AG08395 (cell line): ENCODE results near the gene ZNF628.

Source experiments
- DNase-seq: peaks from one replicate; pipeline ENCODE4 v3.0.0; 2012; ENCODE audit warnings: mixed read lengths, low spot score

The ZNF628 gene

DNA sequence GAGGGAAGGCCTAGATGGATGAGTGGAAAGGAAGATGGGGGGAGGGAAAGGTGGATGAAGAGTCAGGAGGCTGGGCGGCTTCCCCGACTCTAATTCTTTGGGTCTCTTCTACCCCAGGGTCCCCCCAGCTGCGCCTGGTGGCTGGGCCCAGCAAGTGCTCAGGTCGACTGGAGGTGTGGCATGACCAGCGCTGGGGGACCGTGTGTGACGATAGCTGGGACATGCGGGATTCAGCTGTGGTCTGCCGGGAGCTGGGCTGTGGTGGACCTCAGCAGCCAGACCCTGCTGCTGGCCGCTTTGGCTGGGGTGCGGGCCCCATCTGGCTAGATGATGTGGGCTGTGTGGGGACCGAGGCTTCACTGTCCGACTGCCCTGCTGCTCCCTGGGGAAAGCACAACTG lies 21.3 kb downstream of the ZNF628 start:
- no peak for DNase-seq

GRCh38 chr19:55498246-55498840 lies 21.9 kb downstream of the ZNF628 start:
- no peak for DNase-seq

DNA sequence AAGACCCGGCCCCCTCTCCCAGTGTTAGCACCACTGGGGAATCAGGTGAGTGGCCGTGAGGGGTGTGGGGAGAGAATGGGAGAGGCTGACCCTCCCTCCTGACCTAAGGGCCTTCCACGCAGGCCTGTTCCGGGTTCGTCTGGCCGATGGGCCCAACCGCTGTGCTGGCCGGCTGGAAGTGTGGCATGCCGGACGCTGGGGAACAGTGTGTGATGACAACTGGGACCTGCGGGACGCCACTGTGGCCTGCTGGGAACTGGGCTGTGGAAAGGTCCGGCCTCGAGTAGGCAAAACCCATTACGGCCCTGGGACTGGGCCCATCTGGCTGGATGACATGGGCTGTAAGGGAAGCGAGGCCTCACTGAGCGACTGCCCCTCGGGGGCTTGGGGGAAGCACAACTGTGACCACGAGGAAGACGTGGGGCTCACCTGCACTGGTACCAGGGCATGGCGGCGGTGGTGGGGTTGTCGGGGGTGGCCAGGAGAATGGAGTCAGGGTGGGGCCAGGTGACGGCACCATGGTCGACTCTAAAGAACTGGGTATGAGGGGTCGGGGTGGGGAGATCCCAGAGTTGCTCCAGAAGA lies 24.0 kb downstream of the ZNF628 start:
- DNase-seq, result no peak

GRCh38 chr19:55502197-55502952 lies 26.0 kb downstream of the ZNF628 start:
- no peak for DNase-seq

GRCh38 chr19:55503157-55503501 lies 26.7 kb downstream of the ZNF628 start:
- DNase-seq, result no peak

- DNase-seq, result peak; percentile 99
These were observed 27.3 kb downstream of the ZNF628 start for GRCh38 chr19:55503502-55504251.

DNA sequence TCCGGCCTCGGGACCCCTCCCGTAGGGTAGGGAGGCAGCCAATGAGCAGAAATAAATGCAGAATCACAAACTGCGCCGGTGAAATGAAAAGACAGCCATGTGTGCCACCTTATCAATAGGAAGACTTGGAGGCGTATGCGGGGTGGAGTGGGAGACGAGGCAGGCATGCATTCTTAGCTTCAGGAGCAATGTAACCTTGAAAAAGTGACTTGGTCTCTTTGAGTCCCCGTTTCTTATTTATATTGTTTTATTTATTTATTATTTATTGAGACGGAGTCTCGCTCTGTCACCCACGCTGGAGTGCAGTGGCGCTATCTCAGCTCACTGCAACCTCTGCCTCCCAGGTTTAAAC lies 27.8 kb downstream of the ZNF628 start:
- DNase-seq, result no peak

- no peak for DNase-seq
These were observed 28.6 kb downstream of the ZNF628 start for GRCh38 chr19:55504981-55505380.

DNA sequence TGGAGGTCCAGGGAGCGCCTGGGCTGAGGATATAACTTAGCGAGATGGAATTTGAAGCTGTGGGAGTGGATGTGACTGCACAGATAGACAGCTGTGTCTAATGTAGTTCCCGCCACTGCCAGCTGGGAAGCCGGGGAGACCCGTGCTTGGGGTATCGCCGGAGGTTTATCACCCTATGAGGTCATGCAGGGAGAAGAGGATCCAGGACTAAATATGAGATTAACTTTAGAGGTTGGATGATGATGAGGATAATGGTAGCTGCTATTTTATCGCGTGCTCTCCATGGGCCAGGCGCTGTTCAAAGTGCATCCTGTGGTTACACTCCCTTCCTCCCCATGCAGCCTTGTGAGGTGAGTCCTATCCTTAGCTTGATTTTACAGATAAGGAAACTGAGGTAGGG lies 31.7 kb downstream of the ZNF628 start:
- no peak for DNase-seq

- peak; percentile 100 for DNase-seq
These were observed 40.6 kb downstream of the ZNF628 start for GRCh38 chr19:55516878-55517620.

DNA sequence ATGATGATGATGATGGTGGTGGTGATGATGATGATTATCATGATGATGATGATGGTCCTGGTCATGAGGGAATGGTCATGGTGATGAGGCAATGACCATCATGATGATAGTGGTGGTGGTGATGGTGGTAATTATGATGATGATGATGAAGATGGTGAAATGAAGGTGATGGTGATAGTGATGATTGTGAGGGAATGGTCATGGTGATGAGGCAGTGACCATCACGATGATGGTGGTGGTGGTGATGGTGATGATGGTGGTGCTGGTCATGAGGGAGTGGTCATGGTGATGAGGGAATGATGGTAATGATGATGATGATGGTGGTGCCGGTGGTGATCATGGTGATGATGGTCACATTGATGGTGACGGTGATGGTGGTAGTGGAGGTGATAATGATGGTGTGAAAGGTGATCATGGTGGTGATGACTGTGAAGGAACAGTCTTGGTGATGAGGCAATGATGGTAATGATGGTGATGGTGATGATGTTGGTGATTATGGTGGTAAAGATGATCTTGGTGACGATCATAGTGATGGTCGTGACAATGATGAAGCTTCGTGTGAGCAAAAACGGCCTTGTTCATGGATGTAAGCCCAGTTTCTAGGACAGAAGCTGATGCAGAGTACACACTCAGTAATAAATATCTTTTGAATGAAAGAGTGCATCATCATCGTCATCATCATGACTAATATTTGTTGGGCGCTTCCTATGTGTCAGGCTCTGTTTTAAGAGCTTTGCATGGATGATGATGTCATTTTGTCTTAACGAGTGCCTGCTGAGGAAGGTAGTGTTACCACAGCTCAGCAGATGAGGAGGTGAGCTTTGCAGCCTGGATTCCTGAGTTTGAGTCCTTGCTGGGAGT lies 43.3 kb downstream of the ZNF628 start:
- peak; percentile 54 for DNase-seq

DNA sequence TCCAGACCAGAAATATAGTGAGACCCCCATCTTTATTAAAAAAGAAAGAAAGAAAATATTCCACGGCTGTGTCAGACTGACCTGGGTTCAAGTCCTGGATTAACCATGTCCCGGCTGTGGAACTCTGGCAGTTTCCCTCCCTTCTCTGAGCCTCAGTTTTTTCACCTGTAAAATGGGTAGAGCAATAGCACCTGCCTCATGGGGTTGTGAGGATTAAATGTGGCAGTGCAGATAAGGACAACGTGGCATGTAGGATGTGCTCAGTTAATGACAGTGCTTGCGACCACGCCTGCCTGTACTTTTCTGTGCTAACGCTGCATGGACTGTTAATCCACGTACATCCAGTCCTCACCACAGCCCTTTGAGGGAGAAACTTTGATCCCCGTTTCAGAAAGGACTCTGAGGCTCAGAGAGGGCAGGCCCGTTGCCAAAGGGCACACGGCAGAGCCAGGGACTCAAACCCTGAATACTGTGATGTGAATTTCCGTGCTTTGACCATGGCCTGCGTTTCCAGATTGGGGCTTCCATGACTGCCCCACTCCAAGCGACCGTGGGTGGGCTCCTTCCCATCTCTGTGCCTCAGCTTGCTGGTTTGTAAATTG lies 44.4 kb downstream of the ZNF628 start:
- no peak for DNase-seq

- DNase-seq, result no peak
These were observed 49.1 kb downstream of the ZNF628 start for GRCh38 chr19:55525289-55526101.

DNA sequence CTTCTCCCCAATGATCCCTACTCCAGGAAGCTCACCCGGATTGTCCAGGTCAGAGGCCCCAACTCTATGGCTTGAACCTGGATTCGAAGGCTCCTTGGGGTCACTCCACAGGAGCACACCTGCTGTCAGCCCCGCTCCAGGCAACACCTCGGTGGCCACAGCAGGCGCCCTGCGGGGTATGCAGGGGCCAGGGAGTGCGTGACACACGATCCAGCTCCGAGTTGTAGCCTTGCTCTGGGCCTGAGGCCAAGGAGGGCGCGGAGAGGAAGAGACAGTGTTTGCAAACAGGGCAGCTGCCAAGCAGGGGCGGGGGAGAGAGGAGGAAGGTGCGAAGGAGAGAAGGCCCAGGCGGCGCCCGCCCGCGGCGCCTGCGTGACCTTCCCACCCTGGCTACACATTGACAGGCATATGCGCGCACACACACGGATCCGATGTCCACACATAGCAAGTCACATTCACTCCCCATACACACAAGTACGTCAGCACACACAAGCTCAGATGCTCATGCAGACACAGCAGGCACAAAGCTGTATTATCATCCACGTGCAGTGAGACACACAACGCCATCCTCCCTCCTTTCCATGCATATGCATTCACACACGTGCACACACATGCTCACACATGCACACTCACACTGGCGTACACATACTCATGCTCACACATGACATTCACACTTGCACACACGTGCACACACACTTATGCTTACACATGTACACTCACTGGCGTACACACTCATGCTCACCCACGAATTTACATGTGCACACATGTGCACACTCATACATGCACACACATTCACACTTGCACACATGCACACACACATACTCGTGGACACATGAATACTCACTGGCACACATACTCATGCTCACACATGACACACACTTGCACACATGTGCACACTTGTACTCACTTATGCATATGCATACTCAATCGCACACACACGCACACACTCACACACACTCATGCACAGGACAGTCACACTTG lies 50.1 kb downstream of the ZNF628 start:
- peak; percentile 57 for DNase-seq

DNA sequence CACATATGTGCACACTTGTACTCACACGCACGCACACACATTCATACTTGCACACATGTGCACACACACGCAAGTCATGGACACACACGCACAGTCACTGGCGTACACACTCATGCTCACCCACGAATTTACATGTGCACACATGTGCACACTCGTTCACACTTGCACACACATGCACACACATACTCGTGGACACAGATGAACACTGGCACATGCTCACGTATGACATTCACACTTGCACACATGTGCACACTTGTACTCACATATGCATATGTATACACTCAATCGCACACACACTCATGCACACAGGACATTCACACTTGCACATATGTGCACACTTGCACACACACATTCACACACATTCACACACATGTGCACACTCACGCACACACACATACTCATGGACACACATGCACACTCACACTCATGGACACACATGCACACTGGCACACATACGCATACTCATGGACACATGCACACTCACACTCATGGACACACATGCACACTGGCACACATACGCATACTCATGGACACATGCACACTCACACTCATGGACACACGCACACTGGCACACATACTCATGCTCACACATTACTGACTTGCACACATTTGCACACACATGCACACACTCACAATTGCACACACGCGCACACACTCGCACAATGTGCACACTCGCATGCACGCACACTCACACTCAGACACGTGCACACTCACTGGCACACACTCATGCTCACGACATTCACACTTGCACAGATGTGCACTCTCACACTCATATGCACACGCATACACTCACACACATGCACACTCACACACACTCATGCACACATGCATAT lies 51.0 kb downstream of the ZNF628 start:
- no peak for DNase-seq

DNA sequence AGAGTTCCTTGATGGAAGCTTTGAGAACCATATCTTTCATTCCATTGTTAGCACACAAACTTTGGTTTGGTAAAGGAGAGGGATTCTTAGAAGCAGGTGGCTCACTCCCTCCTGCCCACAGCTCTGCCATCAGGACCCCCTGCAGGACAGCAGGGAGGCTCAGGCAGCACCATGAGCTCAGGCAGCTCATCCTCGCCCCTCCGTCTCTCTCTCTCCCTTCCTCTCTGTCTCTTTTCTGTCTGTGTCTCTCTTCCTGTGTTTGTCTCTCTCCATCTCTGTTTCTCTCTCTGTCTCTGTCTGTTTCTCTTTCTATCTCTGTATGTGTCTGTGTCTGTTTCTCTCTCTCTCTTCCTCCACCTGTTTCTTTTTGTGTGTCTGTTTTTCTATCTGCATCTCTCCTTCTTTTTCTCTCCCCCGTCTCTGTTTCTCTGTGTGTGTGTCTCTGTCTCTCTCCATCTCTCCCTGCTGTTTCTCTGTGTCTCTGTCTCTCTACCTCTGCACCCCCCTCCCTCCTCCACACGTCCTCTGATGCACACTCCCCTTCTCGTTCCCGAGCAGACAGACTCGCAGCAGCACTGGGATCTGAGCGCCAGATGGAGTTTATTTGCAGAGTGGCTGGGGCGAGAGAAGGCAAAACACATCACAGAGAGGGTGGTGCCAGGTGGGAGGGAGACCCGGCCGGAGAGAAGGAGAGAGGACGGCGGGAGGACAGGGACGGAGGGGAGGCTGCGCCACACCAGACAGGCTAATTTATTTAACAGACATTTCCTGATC lies 51.8 kb downstream of the ZNF628 start:
- no peak for DNase-seq

- DNase-seq, result no peak
These were observed 53.3 kb downstream of the ZNF628 start for GRCh38 chr19:55529636-55530234.
